ENCODE data around the gene PCK2.

- TF ChIP-seq, protein P1, sequence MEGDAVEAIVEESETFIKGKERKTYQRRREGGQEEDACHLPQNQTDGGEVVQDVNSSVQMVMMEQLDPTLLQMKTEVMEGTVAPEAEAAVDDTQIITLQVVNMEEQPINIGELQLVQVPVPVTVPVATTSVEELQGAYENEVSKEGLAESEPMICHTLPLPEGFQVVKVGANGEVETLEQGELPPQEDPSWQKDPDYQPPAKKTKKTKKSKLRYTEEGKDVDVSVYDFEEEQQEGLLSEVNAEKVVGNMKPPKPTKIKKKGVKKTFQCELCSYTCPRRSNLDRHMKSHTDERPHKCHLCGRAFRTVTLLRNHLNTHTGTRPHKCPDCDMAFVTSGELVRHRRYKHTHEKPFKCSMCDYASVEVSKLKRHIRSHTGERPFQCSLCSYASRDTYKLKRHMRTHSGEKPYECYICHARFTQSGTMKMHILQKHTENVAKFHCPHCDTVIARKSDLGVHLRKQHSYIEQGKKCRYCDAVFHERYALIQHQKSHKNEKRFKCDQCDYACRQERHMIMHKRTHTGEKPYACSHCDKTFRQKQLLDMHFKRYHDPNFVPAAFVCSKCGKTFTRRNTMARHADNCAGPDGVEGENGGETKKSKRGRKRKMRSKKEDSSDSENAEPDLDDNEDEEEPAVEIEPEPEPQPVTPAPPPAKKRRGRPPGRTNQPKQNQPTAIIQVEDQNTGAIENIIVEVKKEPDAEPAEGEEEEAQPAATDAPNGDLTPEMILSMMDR (IDR thresholded peaks at IDR 0.05), result no peak
- TF ChIP-seq POLR2A (IDR thresholded peaks at IDR 0.05), result no peak
Observed at GRCh38 chr14:24092505-24093206, 1.5 kb upstream of the PCK2 start.

Data from adrenal gland (tissue), 5 donors.